Measurements from ENCODE around the gene CORIN. TPM values are rescaled to one million over a fixed set of nuclear protein-coding genes. Genes with fewer than 3 reads are reported as not detected.

CORIN gene
- total and polyA plus RNA-seq, 2 experiments from 2014 or later: not detected

DNA sequence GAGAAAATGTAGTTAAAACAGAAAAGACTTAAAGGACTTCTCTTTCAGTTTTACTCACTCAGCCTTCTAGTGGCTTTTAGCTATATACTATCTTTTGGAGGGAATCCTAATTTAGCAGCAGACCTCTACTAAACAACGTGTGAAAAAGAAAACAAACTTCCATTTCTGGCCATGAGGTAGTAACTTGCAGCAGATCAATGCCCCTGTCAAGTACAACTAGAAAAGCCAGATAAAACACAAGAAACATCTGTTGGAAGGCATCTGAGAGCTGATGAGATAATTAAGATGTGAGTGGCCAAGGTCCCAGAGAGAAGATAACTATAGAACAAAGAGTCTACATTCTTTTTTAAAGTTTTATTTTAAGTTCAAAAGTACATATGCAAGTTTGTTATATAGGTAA, 101.7 kb downstream of the CORIN start (continued):
- TF ChIP-seq, protein P1, sequence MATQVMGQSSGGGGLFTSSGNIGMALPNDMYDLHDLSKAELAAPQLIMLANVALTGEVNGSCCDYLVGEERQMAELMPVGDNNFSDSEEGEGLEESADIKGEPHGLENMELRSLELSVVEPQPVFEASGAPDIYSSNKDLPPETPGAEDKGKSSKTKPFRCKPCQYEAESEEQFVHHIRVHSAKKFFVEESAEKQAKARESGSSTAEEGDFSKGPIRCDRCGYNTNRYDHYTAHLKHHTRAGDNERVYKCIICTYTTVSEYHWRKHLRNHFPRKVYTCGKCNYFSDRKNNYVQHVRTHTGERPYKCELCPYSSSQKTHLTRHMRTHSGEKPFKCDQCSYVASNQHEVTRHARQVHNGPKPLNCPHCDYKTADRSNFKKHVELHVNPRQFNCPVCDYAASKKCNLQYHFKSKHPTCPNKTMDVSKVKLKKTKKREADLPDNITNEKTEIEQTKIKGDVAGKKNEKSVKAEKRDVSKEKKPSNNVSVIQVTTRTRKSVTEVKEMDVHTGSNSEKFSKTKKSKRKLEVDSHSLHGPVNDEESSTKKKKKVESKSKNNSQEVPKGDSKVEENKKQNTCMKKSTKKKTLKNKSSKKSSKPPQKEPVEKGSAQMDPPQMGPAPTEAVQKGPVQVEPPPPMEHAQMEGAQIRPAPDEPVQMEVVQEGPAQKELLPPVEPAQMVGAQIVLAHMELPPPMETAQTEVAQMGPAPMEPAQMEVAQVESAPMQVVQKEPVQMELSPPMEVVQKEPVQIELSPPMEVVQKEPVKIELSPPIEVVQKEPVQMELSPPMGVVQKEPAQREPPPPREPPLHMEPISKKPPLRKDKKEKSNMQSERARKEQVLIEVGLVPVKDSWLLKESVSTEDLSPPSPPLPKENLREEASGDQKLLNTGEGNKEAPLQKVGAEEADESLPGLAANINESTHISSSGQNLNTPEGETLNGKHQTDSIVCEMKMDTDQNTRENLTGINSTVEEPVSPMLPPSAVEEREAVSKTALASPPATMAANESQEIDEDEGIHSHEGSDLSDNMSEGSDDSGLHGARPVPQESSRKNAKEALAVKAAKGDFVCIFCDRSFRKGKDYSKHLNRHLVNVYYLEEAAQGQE (IDR thresholded peaks at IDR 0.05; ENCODE audit: unreplicated experiment): no peak
- no peak for TF ChIP-seq EZH2 (IDR thresholded peaks at IDR 0.05; ENCODE audit: low read depth, unreplicated experiment)
- no peak for TF ChIP-seq STAT1 (IDR thresholded peaks at IDR 0.05; ENCODE audit: unreplicated experiment)
- TF ChIP-seq JUNB (IDR thresholded peaks at IDR 0.05; ENCODE audit: unreplicated experiment): no peak

DNA sequence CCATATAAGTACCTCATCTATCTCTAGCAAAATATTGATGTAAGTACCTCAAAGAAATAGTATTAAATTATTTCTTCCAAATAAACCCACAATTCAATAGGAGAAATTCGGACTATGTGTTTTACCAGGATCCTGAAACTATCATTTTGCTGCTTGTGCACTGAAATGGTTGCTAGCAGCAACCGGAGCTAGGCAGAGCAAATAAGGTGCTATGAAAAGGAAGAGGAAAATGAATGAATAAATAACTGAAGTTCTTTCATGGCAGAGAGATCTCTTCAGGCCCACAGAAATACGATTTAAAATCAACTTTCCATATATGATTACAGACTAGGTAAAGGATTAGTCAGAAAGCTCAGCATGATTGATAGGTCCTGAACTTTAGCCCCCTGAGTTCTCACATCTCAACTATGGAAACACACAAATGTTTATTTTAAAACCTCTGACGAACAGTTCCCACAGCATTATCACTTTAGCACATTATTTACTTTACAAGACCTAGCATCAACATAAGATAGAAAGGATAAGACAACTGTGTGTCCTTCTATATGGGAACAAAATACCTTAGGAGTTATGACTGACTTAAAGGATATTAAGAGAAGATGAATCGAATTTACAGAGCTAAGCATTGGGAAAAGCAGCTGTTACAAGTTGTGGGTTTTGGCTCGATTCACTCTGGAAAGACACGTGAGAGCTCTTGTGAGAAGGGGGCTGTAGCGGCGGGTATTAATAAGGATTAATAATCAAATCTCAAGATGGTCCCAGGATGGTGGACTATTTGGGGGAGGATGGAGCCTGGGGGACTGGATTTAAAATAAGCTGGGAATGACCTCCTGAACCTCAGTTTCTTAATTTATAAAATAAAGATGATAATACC, 104.3 kb downstream of the CORIN start:
- no peaks in the 10 kb centered on the region; the same call in 1 of the 3 replicates for H3K4me1 Mint-ChIP-seq
- no peaks in the 10 kb centered on the region for H3K9me3 Mint-ChIP-seq
- Histone ChIP-seq H3F3A (replicated peaks; ENCODE audit: low read depth) (no peaks in the 10 kb centered on the region), H3K4me2 (no peak overlapping the region), H3K9me2 (ENCODE audit: insufficient read depth) (no peaks in the 10 kb centered on the region), H3K4me3 (no peak overlapping the region), H3K4me1 (ENCODE audit: insufficient read depth) (no peaks in the 10 kb centered on the region), H3K36me3 (ENCODE audit: insufficient read depth) (no peaks in the 10 kb centered on the region), H2AFZ (no peak overlapping the region), H3K27me3 (ENCODE audit: insufficient read depth) (no peaks in the 10 kb centered on the region), H4K20me1 (replicated peaks; ENCODE audit: insufficient read depth) (no peaks in the 10 kb centered on the region), H3K27ac (ENCODE audit: low read depth) (no peak overlapping the region), H3K79me2 (replicated peaks; ENCODE audit: insufficient read depth) (no peaks in the 10 kb centered on the region)
- H3K36me3 Mint-ChIP-seq (ENCODE audit: low read depth): no peaks in the 10 kb centered on the region
- H3K27me3 Mint-ChIP-seq (ENCODE audit: insufficient read depth, low read depth, poor library complexity): peaks cover 2% of the 10 kb centered on the region
- no peak for ATAC-seq
- H3K27ac Mint-ChIP-seq: no peak overlapping the region
- DNase-seq (ENCODE audit: low spot score): no peak
- H3K4me3 Mint-ChIP-seq: no peak overlapping the region
- TF ChIP-seq JUNB (IDR thresholded peaks at IDR 0.05; ENCODE audit: unreplicated experiment) (no peak), EZH2phosphoT487 (IDR thresholded peaks at IDR 0.05; ENCODE audit: unreplicated experiment) (no peak), ZNF114 (CRISPR knock-in tag; IDR thresholded peaks at IDR 0.05) (no peak), CREB1 (CRISPR knock-in tag; IDR thresholded peaks at IDR 0.05; ENCODE audit: low read depth) (no peak), STAT1 (IDR thresholded peaks at IDR 0.05; ENCODE audit: unreplicated experiment) (no peak), NANOG (IDR thresholded peaks at IDR 0.05; ENCODE audit: borderline replicate concordance) (no peak), POLR2AphosphoS5 (IDR thresholded peaks at IDR 0.05; ENCODE audit: low read depth) (no peak)
- TF ChIP-seq, protein P2, sequence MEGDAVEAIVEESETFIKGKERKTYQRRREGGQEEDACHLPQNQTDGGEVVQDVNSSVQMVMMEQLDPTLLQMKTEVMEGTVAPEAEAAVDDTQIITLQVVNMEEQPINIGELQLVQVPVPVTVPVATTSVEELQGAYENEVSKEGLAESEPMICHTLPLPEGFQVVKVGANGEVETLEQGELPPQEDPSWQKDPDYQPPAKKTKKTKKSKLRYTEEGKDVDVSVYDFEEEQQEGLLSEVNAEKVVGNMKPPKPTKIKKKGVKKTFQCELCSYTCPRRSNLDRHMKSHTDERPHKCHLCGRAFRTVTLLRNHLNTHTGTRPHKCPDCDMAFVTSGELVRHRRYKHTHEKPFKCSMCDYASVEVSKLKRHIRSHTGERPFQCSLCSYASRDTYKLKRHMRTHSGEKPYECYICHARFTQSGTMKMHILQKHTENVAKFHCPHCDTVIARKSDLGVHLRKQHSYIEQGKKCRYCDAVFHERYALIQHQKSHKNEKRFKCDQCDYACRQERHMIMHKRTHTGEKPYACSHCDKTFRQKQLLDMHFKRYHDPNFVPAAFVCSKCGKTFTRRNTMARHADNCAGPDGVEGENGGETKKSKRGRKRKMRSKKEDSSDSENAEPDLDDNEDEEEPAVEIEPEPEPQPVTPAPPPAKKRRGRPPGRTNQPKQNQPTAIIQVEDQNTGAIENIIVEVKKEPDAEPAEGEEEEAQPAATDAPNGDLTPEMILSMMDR (conservative IDR thresholded peaks at IDR 0.05; ENCODE audit: low read depth in 2 of 2): no peak
- TF ChIP-seq, protein P3, sequence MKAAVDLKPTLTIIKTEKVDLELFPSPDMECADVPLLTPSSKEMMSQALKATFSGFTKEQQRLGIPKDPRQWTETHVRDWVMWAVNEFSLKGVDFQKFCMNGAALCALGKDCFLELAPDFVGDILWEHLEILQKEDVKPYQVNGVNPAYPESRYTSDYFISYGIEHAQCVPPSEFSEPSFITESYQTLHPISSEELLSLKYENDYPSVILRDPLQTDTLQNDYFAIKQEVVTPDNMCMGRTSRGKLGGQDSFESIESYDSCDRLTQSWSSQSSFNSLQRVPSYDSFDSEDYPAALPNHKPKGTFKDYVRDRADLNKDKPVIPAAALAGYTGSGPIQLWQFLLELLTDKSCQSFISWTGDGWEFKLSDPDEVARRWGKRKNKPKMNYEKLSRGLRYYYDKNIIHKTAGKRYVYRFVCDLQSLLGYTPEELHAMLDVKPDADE (IDR thresholded peaks at IDR 0.05): no peak
- TF ChIP-seq, protein P4, sequence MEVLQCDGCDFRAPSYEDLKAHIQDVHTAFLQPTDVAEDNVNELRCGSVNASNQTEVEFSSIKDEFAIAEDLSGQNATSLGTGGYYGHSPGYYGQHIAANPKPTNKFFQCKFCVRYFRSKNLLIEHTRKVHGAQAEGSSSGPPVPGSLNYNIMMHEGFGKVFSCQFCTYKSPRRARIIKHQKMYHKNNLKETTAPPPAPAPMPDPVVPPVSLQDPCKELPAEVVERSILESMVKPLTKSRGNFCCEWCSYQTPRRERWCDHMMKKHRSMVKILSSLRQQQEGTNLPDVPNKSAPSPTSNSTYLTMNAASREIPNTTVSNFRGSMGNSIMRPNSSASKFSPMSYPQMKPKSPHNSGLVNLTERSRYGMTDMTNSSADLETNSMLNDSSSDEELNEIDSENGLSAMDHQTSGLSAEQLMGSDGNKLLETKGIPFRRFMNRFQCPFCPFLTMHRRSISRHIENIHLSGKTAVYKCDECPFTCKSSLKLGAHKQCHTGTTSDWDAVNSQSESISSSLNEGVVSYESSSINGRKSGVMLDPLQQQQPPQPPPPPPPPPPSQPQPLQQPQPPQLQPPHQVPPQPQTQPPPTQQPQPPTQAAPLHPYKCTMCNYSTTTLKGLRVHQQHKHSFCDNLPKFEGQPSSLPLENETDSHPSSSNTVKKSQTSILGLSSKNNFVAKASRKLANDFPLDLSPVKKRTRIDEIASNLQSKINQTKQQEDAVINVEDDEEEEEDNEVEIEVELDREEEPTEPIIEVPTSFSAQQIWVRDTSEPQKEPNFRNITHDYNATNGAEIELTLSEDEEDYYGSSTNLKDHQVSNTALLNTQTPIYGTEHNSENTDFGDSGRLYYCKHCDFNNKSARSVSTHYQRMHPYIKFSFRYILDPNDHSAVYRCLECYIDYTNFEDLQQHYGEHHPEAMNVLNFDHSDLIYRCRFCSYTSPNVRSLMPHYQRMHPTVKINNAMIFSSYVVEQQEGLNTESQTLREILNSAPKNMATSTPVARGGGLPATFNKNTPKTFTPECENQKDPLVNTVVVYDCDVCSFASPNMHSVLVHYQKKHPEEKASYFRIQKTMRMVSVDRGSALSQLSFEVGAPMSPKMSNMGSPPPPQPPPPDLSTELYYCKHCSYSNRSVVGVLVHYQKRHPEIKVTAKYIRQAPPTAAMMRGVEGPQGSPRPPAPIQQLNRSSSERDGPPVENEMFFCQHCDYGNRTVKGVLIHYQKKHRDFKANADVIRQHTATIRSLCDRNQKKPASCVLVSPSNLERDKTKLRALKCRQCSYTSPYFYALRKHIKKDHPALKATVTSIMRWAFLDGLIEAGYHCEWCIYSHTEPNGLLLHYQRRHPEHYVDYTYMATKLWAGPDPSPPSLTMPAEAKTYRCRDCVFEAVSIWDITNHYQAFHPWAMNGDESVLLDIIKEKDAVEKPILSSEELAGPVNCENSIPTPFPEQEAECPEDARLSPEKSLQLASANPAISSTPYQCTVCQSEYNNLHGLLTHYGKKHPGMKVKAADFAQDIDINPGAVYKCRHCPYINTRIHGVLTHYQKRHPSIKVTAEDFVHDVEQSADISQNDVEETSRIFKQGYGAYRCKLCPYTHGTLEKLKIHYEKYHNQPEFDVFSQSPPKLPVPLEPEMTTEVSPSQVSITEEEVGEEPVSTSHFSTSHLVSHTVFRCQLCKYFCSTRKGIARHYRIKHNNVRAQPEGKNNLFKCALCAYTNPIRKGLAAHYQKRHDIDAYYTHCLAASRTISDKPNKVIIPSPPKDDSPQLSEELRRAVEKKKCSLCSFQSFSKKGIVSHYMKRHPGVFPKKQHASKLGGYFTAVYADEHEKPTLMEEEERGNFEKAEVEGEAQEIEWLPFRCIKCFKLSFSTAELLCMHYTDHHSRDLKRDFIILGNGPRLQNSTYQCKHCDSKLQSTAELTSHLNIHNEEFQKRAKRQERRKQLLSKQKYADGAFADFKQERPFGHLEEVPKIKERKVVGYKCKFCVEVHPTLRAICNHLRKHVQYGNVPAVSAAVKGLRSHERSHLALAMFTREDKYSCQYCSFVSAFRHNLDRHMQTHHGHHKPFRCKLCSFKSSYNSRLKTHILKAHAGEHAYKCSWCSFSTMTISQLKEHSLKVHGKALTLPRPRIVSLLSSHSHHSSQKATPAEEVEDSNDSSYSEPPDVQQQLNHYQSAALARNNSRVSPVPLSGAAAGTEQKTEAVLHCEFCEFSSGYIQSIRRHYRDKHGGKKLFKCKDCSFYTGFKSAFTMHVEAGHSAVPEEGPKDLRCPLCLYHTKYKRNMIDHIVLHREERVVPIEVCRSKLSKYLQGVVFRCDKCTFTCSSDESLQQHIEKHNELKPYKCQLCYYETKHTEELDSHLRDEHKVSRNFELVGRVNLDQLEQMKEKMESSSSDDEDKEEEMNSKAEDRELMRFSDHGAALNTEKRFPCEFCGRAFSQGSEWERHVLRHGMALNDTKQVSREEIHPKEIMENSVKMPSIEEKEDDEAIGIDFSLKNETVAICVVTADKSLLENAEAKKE (CRISPR knock-in tag; IDR thresholded peaks at IDR 0.05): no peak

Data from GM23338 (cell line).